Heart left ventricle (tissue), 13 donors: Measurements from ENCODE around the gene LNX1.

Source experiments
- CTCF ChIP-seq, 12 donors: fragments of 200-600 bp; sonication (generic) in 4 of 12; IDR thresholded peaks; one replicate each; pipeline versions ENCODE4 v1.5.0 to v1.8.0; 2018 to 2022; ENCODE audit warnings: antibody characterized with exemption in 12 of 12, mild to moderate bottlenecking in 5 of 12
- POLR2A ChIP-seq, 2 donors: fragments of 450-650 bp; IDR thresholded peaks; one replicate each; pipeline ENCODE4 v1.6.1; 2017; ENCODE audit warnings: antibody characterized with exemption in 2 of 2, mild to moderate bottlenecking in 2 of 2, moderate library complexity in 2 of 2
- donor health status: ischemic (EF 13 %, LVEDD 7.1; RV severe dilation, severe dysfunction).
- donor health status: DM: no; HTN: yes; CAD: no.
- donor health status: DM: no; HTN: no; CAD: no.
- donor health status: ischemic (EF 25% LVEDD 6.9; RV normal size, moderate dysfunction).
- donor health status: ischemic (EF 25% LVEDD 5.7; RV mildly dilated, moderate dysfunction).
- donor health status: ischemic (EF 35%, LVEDD 5.7; RV mildly dilated, moderate dysfunction).
- donor health status: nonischemic (EF 11% LVEDD 7.7; RV severe dilation, severe dysfunction).
- donor health status: DM: yes; HTN: yes; CAD: no.
- donor health status: PGD.
- donor health status: ischemic (EF 29% LVEDD 5.4; RV normal size, mild dysfunction).
- donor health status: nonischemic (EF 23%, LVEDD 6.1; RV moderate dilation, normal function).

DNA sequence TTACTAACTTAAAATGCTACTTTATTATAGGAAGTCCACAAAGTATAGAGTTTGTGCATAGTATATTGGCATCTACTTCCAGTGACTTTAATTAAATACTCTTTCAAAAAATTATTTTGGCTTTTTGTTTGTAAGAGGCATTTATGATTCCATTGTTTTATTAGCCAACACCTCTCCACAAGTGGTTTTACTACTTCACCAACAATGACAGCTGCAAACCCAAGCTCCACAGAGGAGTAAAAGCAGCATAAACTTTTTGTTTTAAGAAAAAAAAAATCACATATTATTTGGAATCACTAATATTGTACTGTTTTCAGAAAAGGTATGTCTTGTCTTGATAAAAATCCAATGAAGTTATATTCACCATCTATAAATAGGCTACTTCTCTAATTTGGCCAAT is 125.4 kb downstream of the LNX1 start:
- TF ChIP-seq CTCF (IDR thresholded peaks at IDR 0.05) (no peak), POLR2A (IDR thresholded peaks at IDR 0.05) (no peak)
